Neural progenitor cell (in vitro differentiated cells): ENCODE data around the gene SCRN1. TPM values are rescaled to one million over a fixed set of nuclear protein-coding genes. Genes with fewer than 3 reads are reported as not detected.

ENCODE experiments used
- DNase-seq: peaks from one replicate; pipeline ENCODE4 v3.0.0-alpha.2; 2016; ENCODE audit warnings: low spot score
- H2AFZ ChIP-seq: fragments of 200-600 bp; sonication (generic); replicated peaks from 2 replicates; pipeline ENCODE4 v1.6.1; 2016; ENCODE audit warnings: antibody characterized with exemption
- H3F3A ChIP-seq: fragments of 200-600 bp; sonication (generic); 2 replicates; pipeline ENCODE4 v1.6.1; 2016; ENCODE audit warnings: antibody characterized with exemption, low read depth
- H3K27ac ChIP-seq: fragments of 200-600 bp; sonication (generic); 2 replicates; pipeline ENCODE4 v1.5.1; 2016; ENCODE audit warnings: mild to moderate bottlenecking
- H3K27me3 ChIP-seq: fragments of 200-600 bp; sonication (generic); 2 replicates; pipeline ENCODE4 v1.6.1; 2016; ENCODE audit warnings: mild to moderate bottlenecking, moderate library complexity
- H3K36me3 ChIP-seq: fragments of 200-600 bp; sonication (generic); 2 replicates; pipeline ENCODE4 v1.5.1; 2016
- H3K4me1 ChIP-seq: fragments of 200-600 bp; sonication (generic); 2 replicates; pipeline ENCODE4 v1.6.1; 2016; ENCODE audit warnings: mixed run types
- H3K4me2 ChIP-seq: fragments of 200-600 bp; sonication (generic); 2 replicates; pipeline ENCODE4 v1.6.1; 2016
- H3K4me3 ChIP-seq: fragments of 200-600 bp; sonication (generic); 2 replicates; pipeline ENCODE4 v1.5.1; 2016
- H3K79me2 ChIP-seq: fragments of 200-600 bp; sonication (generic); 2 replicates; pipeline ENCODE4 v1.6.1; 2016; ENCODE audit warnings: low read depth
- H3K9ac ChIP-seq: fragments of 200-600 bp; sonication (generic); 2 replicates; pipeline ENCODE4 v1.6.1; 2016
- H3K9me3 ChIP-seq: fragments of 200-600 bp; sonication (generic); 2 replicates; pipeline ENCODE4 v1.5.1; 2016; ENCODE audit warnings: low read depth
- H4K20me1 ChIP-seq: fragments of 200-600 bp; sonication (generic); 2 replicates; pipeline ENCODE4 v1.6.1; 2016; ENCODE audit warnings: low read depth
- H3K27ac Mint-ChIP-seq: 3 replicates; pipeline ENCODE4 v1.8.0; 2021; ENCODE audit warnings: mixed read lengths
- H3K27me3 Mint-ChIP-seq: 2 replicates; pipeline ENCODE4 v1.8.0; 2022; ENCODE audit warnings: low read depth, mild to moderate bottlenecking, inconsistent platforms, moderate library complexity, mixed read lengths; ENCODE audit not compliant: insufficient read depth
- H3K36me3 Mint-ChIP-seq: 3 replicates; pipeline ENCODE4 v1.8.0; 2021; ENCODE audit warnings: mixed read lengths
- H3K4me1 Mint-ChIP-seq: 3 replicates; pipeline ENCODE4 v1.8.0; 2021; ENCODE audit warnings: mixed read lengths
- H3K4me3 Mint-ChIP-seq: 3 replicates; pipeline ENCODE4 v1.8.0; 2021; ENCODE audit warnings: mild to moderate bottlenecking, moderate library complexity, mixed read lengths
- H3K9me3 Mint-ChIP-seq: 3 replicates; pipeline ENCODE4 v1.8.0; 2020; ENCODE audit warnings: mixed read lengths
- CTCF ChIP-seq: fragments of 200-600 bp; sonication (generic); IDR thresholded peaks from 2 replicates; pipeline ENCODE4 v1.5.1; 2017; ENCODE audit warnings: antibody characterized with exemption, mild to moderate bottlenecking
- EZH2 ChIP-seq: fragments of 200-600 bp; sonication (generic); IDR thresholded peaks from 2 replicates; pipeline ENCODE4 v1.6.1; 2017; ENCODE audit warnings: antibody characterized with exemption, mild to moderate bottlenecking, moderate library complexity
- EZH2phosphoT487 ChIP-seq: fragments of 200-600 bp; sonication (generic); IDR thresholded peaks from 2 replicates; pipeline ENCODE4 v1.6.1; 2017; ENCODE audit warnings: antibody characterized with exemption
- total RNA-seq: library from RNA; depleted of rRNA; stranded (reverse); fragments of >200 nt; gene quantifications from 2 replicates; pipeline ENCODE4 v1.2.3, GENCODE V29; 2015; ENCODE audit warnings: low replicate concordance

Gene SCRN1
- total RNA-seq, 1 donor from 2014 or later: 106 TPM

- Mint-ChIP-seq H3K4me1 (no peaks in the 10 kb centered on the region), H3K27ac (no peak overlapping the region), H3K9me3 (no peaks in the 10 kb centered on the region), H3K4me3 (no peak overlapping the region), H3K27me3 (no peaks in the 10 kb centered on the region), H3K36me3 (peaks cover 43% of the 10 kb centered on the region)
- H3K4me1 ChIP-seq: no peaks in the 10 kb centered on the region
- no peak for DNase-seq
- H3K79me2 ChIP-seq: no peaks in the 10 kb centered on the region
- H3K9me3 ChIP-seq: no peaks in the 10 kb centered on the region
- no peaks in the 10 kb centered on the region for H4K20me1 ChIP-seq
- no peak overlapping the region for H3K4me3 ChIP-seq
- no peak overlapping the region for H2AFZ ChIP-seq
- H3K4me2 ChIP-seq: no peak overlapping the region
- no peaks in the 10 kb centered on the region for H3F3A ChIP-seq
- no peaks in the 10 kb centered on the region for H3K27me3 ChIP-seq
- H3K27ac ChIP-seq: no peak overlapping the region
- TF ChIP-seq CTCF: peak; percentile 53
- no peak for TF ChIP-seq EZH2
- no peak overlapping the region for H3K9ac ChIP-seq
- H3K36me3 ChIP-seq: no peaks in the 10 kb centered on the region
Observed at GRCh38 chr7:29946428-29947186, 43.0 kb downstream of the SCRN1 start.

GRCh38 chr7:29945259-29945809 lies 44.3 kb downstream of the SCRN1 start:
- no peaks in the 10 kb centered on the region for H3K27me3 Mint-ChIP-seq
- Histone ChIP-seq H3K4me2 (no peak overlapping the region), H4K20me1 (no peaks in the 10 kb centered on the region), H3K9ac (no peak overlapping the region), H2AFZ (no peak overlapping the region), H3K4me3 (no peak overlapping the region), H3K27me3 (no peaks in the 10 kb centered on the region), H3K9me3 (no peaks in the 10 kb centered on the region), H3F3A (no peaks in the 10 kb centered on the region), H3K27ac (no peak overlapping the region), H3K79me2 (no peaks in the 10 kb centered on the region), H3K4me1 (no peaks in the 10 kb centered on the region), H3K36me3 (no peaks in the 10 kb centered on the region)
- TF ChIP-seq EZH2phosphoT487 (no peak), EZH2 (no peak), CTCF (no peak)
- no peak for DNase-seq
- no peak overlapping the region for H3K4me3 Mint-ChIP-seq
- no peak overlapping the region for H3K27ac Mint-ChIP-seq
- no peaks in the 10 kb centered on the region for H3K9me3 Mint-ChIP-seq
- H3K36me3 Mint-ChIP-seq: peaks cover 45% of the 10 kb centered on the region
- no peaks in the 10 kb centered on the region for H3K4me1 Mint-ChIP-seq

- no peak for DNase-seq
- Histone ChIP-seq H2AFZ (no peak overlapping the region), H3K36me3 (peaks cover 9% of the 10 kb centered on the region), H3K4me1 (no peaks in the 10 kb centered on the region), H3K27ac (no peak overlapping the region), H3K9me3 (no peaks in the 10 kb centered on the region), H3K9ac (no peak overlapping the region), H3F3A (no peaks in the 10 kb centered on the region), H4K20me1 (no peaks in the 10 kb centered on the region), H3K27me3 (no peaks in the 10 kb centered on the region), H3K4me3 (no peak overlapping the region), H3K79me2 (no peaks in the 10 kb centered on the region), H3K4me2 (no peak overlapping the region)
- no peaks in the 10 kb centered on the region for H3K4me1 Mint-ChIP-seq
- no peaks in the 10 kb centered on the region for H3K27me3 Mint-ChIP-seq
- H3K27ac Mint-ChIP-seq: no peak overlapping the region
- peaks cover 64% of the 10 kb centered on the region for H3K36me3 Mint-ChIP-seq
- H3K9me3 Mint-ChIP-seq: no peaks in the 10 kb centered on the region
- no peak for TF ChIP-seq EZH2phosphoT487
- H3K4me3 Mint-ChIP-seq: no peak overlapping the region
Observed at GRCh38 chr7:29940199-29940598, 49.4 kb downstream of the SCRN1 start.

- Histone ChIP-seq H3F3A (no peaks in the 10 kb centered on the region), H3K36me3 (peaks cover 9% of the 10 kb centered on the region), H3K27ac (no peak overlapping the region), H3K4me3 (no peak overlapping the region), H3K27me3 (no peaks in the 10 kb centered on the region), H3K9me3 (no peaks in the 10 kb centered on the region), H3K4me2 (no peak overlapping the region), H3K4me1 (no peaks in the 10 kb centered on the region), H3K9ac (no peak overlapping the region), H4K20me1 (no peaks in the 10 kb centered on the region), H2AFZ (no peak overlapping the region), H3K79me2 (no peaks in the 10 kb centered on the region)
- no peaks in the 10 kb centered on the region for H3K4me1 Mint-ChIP-seq
- no peaks in the 10 kb centered on the region for H3K27me3 Mint-ChIP-seq
- peak overlapping the region; percentile 29 for H3K27ac Mint-ChIP-seq
- DNase-seq: no peak
- no peaks in the 10 kb centered on the region for H3K9me3 Mint-ChIP-seq
- H3K4me3 Mint-ChIP-seq: no peak overlapping the region
- TF ChIP-seq EZH2 (no peak), CTCF (no peak), EZH2phosphoT487 (no peak)
- H3K36me3 Mint-ChIP-seq: peaks cover 60% of the 10 kb centered on the region
Observed at GRCh38 chr7:29937132-29937531, 52.5 kb downstream of the SCRN1 start.
